Pancreas (tissue), 10 donors: Measurements from ENCODE around the gene TMEM208. TPM values are rescaled to one million over a fixed set of nuclear protein-coding genes. Genes with fewer than 3 reads are reported as not detected.

ENCODE experiments used
- ATAC-seq, 4 donors: fragments of 200-7000 bp; cut with Tn5 transposase; one replicate each; pipeline versions ENCODE4 v1.8.0 to v1.9.1; 2020; ENCODE audit warnings: mild to moderate bottlenecking in 4 of 4, moderate library complexity in 4 of 4
- DNase-seq, 6 donors: peaks; one replicate each; pipeline ENCODE4 v3.0.0-alpha.2; 2020
- FAIRE-seq: peaks from 2 replicates; lab custom pipeline; 2012; peaks lifted over from hg19 to GRCh38; lab: Jason Lieb, UNC
- H3K27ac ChIP-seq, 4 donors: fragments of 200-600 bp; sonication (generic); 1 replicate in 3 of 4; 2 replicates in 1 of 4; pipeline versions ENCODE4 v1.5.0 to v1.8.0; 2020
- H3K27me3 ChIP-seq, 4 donors: fragments of 200-600 bp; one replicate each; pipeline ENCODE4 v1.8.0; 2021
- H3K36me3 ChIP-seq, 3 donors: fragments of 200-600 bp; sonication (generic) in 1 of 3; one replicate each; pipeline versions ENCODE4 v1.5.0 to v1.8.0; 2020 to 2021
- H3K4me1 ChIP-seq, 3 donors: fragments of 200-600 bp; one replicate each; pipeline ENCODE4 v1.8.0; 2021
- H3K4me3 ChIP-seq, 4 donors: fragments of 200-600 bp; sonication (generic) in 2 of 4; one replicate each; pipeline versions ENCODE4 v1.5.0 to v1.8.0; 2020 to 2021
- H3K9me3 ChIP-seq, 4 donors: fragments of 200-600 bp; one replicate each; pipeline ENCODE4 v1.8.0; 2021
- WGBS, 2 donors: extraction: QIAGEN DNeasy Blood & Tissue Kit; methylation state at CpG; one replicate each; pipeline ENCODE4 v1.1.7; 2013; 5-methylcytosine and 5-hydroxymethylcytosine counted together
- intact Hi-C, 3 donors: fragments of 100-400 bp; cut with DNase I; formaldehyde crosslinking; loops; one replicate each; pipeline versions ENCODE4 v1.11.1 to v1.14.2; 2022
- polyA plus RNA-seq, 2 donors: library from polyadenylated mRNA; stranded (reverse); fragments of 200-250 nt; gene quantifications; one replicate each; pipeline ENCODE4 v1.2.3, GENCODE V29; 2013
- total RNA-seq, 6 donors: library from RNA; stranded (reverse); fragmentation: NEBNext Ultra II Directional in 4 of 6; extraction: Animal tissue kit (Norgen Biotek cat#: 25700) in 4 of 6; gene quantifications; one replicate each; pipeline versions ENCODE4 v1.2.1 to v1.2.4, GENCODE V29; 2021 to 2023
- TF ChIP-seq, protein P1 (sequence below), 4 donors: fragments of 200-600 bp; sonication (generic) in 3 of 4; IDR thresholded peaks; one replicate each; pipeline versions ENCODE4 v1.5.0 to v1.8.0; 2021; ENCODE audit warnings: antibody characterized with exemption in 4 of 4
- donor health status: healthy with polysubstance abuse.
- donor health status: DM: no; HTN: no; CAD: no; lungs with moderate emphysema.
- donor health status: DM: no; HTN: no; CAD: no.
- donor health status: control.
- donor health status: control.
- donor health status: Bipolar disorder and iron deficiency.
- donor health status: DM: yes; HTN: yes; CAD: no.
- donor health status: DM: no; HTN: no; CAD: no.
- donor health status: DM: no; HTN: no; CAD: no.
- donor health status: DM: yes; HTN: yes; CAD: no.

Gene TMEM208
- total and polyA plus RNA-seq, 8 donors: 19.2 to 96.6 (median 26.6) TPM

GRCh38 chr16:67198238-67198734 lies 28.6 kb upstream of the TMEM208 start:
- DNase-seq: peak in 4 of 6 donors; percentile 43 to 76 (median 64)
- 40 to 44% methylated on average over 11 to 12 of the region's 12 CpGs for WGBS, 2 donors
- H3K27me3 ChIP-seq: no peaks in the 10 kb centered on the region

GRCh38 chr16:67199011-67199807 lies 27.7 kb upstream of the TMEM208 start, which contains the start of gene ELMO3:
Gene ELMO3 (plus strand): TSS chr16:67199131. CDS start chr16:67199327, 196 bp downstream.
- peak within 1 kb of the TSS; percentile 72 to 79 (median 74) for H3K27ac ChIP-seq
- no peaks in the 10 kb centered on the region for H3K27me3 ChIP-seq
- H3K4me3 ChIP-seq: peak within 1 kb of the TSS; percentile 60 to 77 (median 66)
- no peaks in the 10 kb centered on the region for H3K4me1 ChIP-seq
- TF ChIP-seq, protein P1, sequence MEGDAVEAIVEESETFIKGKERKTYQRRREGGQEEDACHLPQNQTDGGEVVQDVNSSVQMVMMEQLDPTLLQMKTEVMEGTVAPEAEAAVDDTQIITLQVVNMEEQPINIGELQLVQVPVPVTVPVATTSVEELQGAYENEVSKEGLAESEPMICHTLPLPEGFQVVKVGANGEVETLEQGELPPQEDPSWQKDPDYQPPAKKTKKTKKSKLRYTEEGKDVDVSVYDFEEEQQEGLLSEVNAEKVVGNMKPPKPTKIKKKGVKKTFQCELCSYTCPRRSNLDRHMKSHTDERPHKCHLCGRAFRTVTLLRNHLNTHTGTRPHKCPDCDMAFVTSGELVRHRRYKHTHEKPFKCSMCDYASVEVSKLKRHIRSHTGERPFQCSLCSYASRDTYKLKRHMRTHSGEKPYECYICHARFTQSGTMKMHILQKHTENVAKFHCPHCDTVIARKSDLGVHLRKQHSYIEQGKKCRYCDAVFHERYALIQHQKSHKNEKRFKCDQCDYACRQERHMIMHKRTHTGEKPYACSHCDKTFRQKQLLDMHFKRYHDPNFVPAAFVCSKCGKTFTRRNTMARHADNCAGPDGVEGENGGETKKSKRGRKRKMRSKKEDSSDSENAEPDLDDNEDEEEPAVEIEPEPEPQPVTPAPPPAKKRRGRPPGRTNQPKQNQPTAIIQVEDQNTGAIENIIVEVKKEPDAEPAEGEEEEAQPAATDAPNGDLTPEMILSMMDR (IDR thresholded peaks at IDR 0.05): peak; percentile 40 to 59 (median 52)
- no peaks in the 10 kb centered on the region for H3K9me3 ChIP-seq
- WGBS, 2 donors: 11 to 13% methylated on average over 57 to 61 of the region's 61 CpGs
- H3K36me3 ChIP-seq: peaks cover 0 to 53% (median 19%) of the 10 kb centered on the region in 3 donors
- ATAC-seq: peak; percentile 87 to 92 (median 89)
- intact Hi-C loops: no loop called here
- FAIRE-seq: no peak
- peak; percentile 72 to 91 (median 82) for DNase-seq

More at GRCh38 chr16:67198238-67198734, 28.6 kb upstream of the TMEM208 start:
- no peak for FAIRE-seq
- ATAC-seq: peak; percentile 25 to 59 (median 42)
- peaks cover 0 to 46% (median 19%) of the 10 kb centered on the region in 3 donors for H3K36me3 ChIP-seq
- H3K27ac ChIP-seq: peak overlapping the region in 3 of 4 donors; percentile 72 to 77 (median 72)
- intact Hi-C loops: no loop called here
- TF ChIP-seq, protein P1 (IDR thresholded peaks at IDR 0.05): peak; percentile 16 to 48 (median 28)
- peak overlapping the region in 1 of 4 donors; percentile 69 for H3K4me3 ChIP-seq
- H3K9me3 ChIP-seq: no peaks in the 10 kb centered on the region
- peaks cover 3 to 6% (median 3%) of the 10 kb centered on the region in 3 donors for H3K4me1 ChIP-seq

DNA sequence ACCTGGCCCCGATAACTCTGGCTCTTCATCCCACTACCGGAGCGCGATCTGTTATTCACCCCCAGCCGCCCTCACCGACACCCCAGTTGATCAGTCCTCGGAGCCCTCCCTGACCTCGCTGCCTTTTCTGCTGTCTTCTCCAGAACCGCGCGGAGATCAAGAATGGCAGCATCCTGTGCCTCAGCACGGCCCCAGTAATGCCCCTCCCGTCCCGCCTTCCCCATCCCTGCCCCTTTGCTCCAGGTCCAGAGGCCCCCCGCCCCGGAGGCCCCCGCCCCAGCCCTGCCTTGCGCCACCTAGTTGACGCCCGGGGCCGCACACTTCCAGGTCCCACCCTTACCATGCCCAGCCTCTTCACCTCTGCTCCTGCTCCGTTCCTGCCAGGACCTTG lies 27.1 kb upstream of the TMEM208 start:
- DNase-seq (peak in 2 of 6 donors; percentile 63 to 75), ATAC-seq (peak; percentile 30 to 51 (median 43)), FAIRE-seq (no peak)
- no peaks in the 10 kb centered on the region for H3K4me1 ChIP-seq
- peak overlapping the region in 1 of 4 donors; percentile 72 for H3K27ac ChIP-seq
- H3K4me3 ChIP-seq: peak overlapping the region; percentile 60 to 77 (median 66)
- no peaks in the 10 kb centered on the region for H3K9me3 ChIP-seq
- intact Hi-C loops: no loop called here
- no peaks in the 10 kb centered on the region for H3K27me3 ChIP-seq
- peaks cover 0 to 50% (median 18%) of the 10 kb centered on the region in 3 donors for H3K36me3 ChIP-seq
- TF ChIP-seq, protein P1 (IDR thresholded peaks at IDR 0.05): no peak
- WGBS, 2 donors: 9 to 12% methylated on average over 22 of the region's 22 CpGs

GRCh38 chr16:67200491-67200890 lies 26.4 kb upstream of the TMEM208 start:
- TF ChIP-seq, protein P1 (IDR thresholded peaks at IDR 0.05): no peak
- Histone ChIP-seq H3K27ac (no peak overlapping the region), H3K36me3 (peaks cover 0 to 49% (median 11%) of the 10 kb centered on the region in 3 donors), H3K9me3 (no peaks in the 10 kb centered on the region), H3K4me1 (no peaks in the 10 kb centered on the region), H3K4me3 (peak overlapping the region in 1 of 4 donors; percentile 69), H3K27me3 (no peaks in the 10 kb centered on the region)
- ATAC-seq (no peak), FAIRE-seq (no peak), DNase-seq (peak in 2 of 6 donors; percentile 39 to 73)
- WGBS, 2 donors: 82 to 95% methylated on average over 7 to 8 of the region's 8 CpGs
- intact Hi-C loops: no loop called here
